HL-60 (cell line): ENCODE measurements around the gene SH3PXD2A.
A peak's percentile ranks its signal among the peaks of the same experiment; 100 is the strongest.

Experiments
- DNase-seq, 2 experiments: peaks; one replicate each; pipeline ENCODE4 v3.0.0-alpha.2; 2010 to 2020; ENCODE audit warnings: low read depth in 1 of 2, low spot score in 1 of 2
- H3K27ac ChIP-seq: fragments of 250-450 bp; sonication (Bioruptor Pico); replicated peaks from 2 replicates; pipeline ENCODE4 v1.5.1; 2020; ENCODE audit warnings: mild to moderate bottlenecking, moderate library complexity
- H3K27me3 ChIP-seq: fragments of 250-450 bp; sonication (Bioruptor Pico); 2 replicates; pipeline ENCODE4 v1.5.1; 2021; ENCODE audit warnings: mild to moderate bottlenecking, moderate library complexity; ENCODE audit not compliant: insufficient read depth, poor library complexity, severe bottlenecking
- H3K4me3 ChIP-seq: replicated peaks from 2 replicates; pipeline ENCODE4 v1.5.1; 2011; ENCODE audit warnings: mild to moderate bottlenecking, control low read depth, low read length; ENCODE audit not compliant: insufficient read depth
- GABPA ChIP-seq: IDR thresholded peaks from 2 replicates; pipeline ENCODE4 v1.6.1; 2012; ENCODE audit warnings: low read depth
- POLR2AphosphoS5 ChIP-seq: IDR thresholded peaks from 2 replicates; pipeline ENCODE4 v1.6.1; 2012; ENCODE audit warnings: low read depth
- SPI1 ChIP-seq: IDR thresholded peaks from 2 replicates; pipeline ENCODE4 v1.6.1; 2012; ENCODE audit warnings: low read depth, mild to moderate bottlenecking, borderline replicate concordance
- TF ChIP-seq, protein P1 (sequence below): IDR thresholded peaks from 2 replicates; pipeline ENCODE4 v1.6.1; 2012; ENCODE audit warnings: low read depth; ENCODE audit not compliant: insufficient replicate concordance
- TF ChIP-seq, protein P2 (sequence below): IDR thresholded peaks from one replicate; pipeline ENCODE4 v1.5.1; 2011; ENCODE audit warnings: low read length, control low read depth, inconsistent platforms; ENCODE audit not compliant: insufficient read depth

The SH3PXD2A gene

DNA sequence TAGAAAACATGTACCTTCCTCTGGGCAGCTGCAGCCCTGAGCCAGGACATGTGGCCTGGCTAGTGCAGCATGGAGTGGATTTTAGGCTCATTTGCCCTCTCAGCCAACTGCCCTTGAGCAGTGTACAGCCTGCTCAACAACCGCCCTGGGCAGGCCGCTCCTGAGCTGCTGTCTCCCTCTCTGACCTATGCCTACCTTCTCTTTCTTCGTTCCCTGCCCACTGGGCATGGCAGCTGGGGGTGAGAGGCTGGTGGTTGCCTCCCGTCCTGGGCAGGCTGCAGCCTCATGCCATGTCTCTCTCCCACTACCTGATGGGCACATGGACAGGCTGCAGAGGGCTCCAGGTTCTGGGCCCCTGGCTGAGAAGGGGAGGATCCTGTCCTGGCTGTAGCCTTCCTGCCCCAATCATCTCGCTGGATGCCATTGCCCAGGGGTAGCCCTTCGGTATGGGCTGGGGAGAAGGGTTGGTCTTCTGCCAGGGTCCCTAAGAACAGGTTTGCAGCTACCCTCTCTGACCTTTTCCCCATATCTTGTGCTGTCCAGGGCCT is 264.6 kb downstream of the SH3PXD2A start:
- Histone ChIP-seq H3K27ac (no peak overlapping the region), H3K27me3 (no peaks in the 10 kb centered on the region), H3K4me3 (no peak overlapping the region)
- TF ChIP-seq GABPA = no peak
- TF ChIP-seq, protein P1, sequence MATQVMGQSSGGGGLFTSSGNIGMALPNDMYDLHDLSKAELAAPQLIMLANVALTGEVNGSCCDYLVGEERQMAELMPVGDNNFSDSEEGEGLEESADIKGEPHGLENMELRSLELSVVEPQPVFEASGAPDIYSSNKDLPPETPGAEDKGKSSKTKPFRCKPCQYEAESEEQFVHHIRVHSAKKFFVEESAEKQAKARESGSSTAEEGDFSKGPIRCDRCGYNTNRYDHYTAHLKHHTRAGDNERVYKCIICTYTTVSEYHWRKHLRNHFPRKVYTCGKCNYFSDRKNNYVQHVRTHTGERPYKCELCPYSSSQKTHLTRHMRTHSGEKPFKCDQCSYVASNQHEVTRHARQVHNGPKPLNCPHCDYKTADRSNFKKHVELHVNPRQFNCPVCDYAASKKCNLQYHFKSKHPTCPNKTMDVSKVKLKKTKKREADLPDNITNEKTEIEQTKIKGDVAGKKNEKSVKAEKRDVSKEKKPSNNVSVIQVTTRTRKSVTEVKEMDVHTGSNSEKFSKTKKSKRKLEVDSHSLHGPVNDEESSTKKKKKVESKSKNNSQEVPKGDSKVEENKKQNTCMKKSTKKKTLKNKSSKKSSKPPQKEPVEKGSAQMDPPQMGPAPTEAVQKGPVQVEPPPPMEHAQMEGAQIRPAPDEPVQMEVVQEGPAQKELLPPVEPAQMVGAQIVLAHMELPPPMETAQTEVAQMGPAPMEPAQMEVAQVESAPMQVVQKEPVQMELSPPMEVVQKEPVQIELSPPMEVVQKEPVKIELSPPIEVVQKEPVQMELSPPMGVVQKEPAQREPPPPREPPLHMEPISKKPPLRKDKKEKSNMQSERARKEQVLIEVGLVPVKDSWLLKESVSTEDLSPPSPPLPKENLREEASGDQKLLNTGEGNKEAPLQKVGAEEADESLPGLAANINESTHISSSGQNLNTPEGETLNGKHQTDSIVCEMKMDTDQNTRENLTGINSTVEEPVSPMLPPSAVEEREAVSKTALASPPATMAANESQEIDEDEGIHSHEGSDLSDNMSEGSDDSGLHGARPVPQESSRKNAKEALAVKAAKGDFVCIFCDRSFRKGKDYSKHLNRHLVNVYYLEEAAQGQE = no peak
- TF ChIP-seq, protein P2, sequence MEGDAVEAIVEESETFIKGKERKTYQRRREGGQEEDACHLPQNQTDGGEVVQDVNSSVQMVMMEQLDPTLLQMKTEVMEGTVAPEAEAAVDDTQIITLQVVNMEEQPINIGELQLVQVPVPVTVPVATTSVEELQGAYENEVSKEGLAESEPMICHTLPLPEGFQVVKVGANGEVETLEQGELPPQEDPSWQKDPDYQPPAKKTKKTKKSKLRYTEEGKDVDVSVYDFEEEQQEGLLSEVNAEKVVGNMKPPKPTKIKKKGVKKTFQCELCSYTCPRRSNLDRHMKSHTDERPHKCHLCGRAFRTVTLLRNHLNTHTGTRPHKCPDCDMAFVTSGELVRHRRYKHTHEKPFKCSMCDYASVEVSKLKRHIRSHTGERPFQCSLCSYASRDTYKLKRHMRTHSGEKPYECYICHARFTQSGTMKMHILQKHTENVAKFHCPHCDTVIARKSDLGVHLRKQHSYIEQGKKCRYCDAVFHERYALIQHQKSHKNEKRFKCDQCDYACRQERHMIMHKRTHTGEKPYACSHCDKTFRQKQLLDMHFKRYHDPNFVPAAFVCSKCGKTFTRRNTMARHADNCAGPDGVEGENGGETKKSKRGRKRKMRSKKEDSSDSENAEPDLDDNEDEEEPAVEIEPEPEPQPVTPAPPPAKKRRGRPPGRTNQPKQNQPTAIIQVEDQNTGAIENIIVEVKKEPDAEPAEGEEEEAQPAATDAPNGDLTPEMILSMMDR = no peak
- TF ChIP-seq POLR2AphosphoS5 = no peak
- TF ChIP-seq SPI1 = no peak
- DNase-seq = no peak

DNA sequence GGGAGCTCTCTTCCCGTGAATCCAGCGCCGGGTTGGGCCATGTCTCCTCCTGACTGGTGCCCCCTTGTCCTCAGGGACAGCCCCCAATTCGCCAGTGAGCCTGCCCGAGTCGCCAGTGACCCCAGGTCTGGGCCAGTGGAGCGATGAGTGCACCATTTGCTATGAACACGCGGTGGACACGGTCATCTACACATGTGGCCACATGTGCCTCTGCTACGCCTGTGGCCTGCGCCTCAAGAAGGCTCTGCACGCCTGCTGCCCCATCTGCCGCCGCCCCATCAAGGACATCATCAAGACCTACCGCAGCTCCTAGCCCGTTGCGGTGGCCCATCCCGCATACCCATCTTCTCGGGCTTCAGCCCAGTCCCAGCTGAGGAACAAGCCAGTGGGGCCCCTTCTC is 265.3 kb downstream of the SH3PXD2A start:
- H3K27me3 ChIP-seq = no peaks in the 10 kb centered on the region
- TF ChIP-seq, protein P1 = no peak
- TF ChIP-seq, protein P2 = no peak
- TF ChIP-seq SPI1 = 0 out of 2 replicates have a peak, but pooled peaks have one; percentile 10
- no peak for TF ChIP-seq POLR2AphosphoS5
- no peak for TF ChIP-seq GABPA
- H3K27ac ChIP-seq = no peak overlapping the region
- H3K4me3 ChIP-seq = no peak overlapping the region
- DNase-seq = no peak

DNA sequence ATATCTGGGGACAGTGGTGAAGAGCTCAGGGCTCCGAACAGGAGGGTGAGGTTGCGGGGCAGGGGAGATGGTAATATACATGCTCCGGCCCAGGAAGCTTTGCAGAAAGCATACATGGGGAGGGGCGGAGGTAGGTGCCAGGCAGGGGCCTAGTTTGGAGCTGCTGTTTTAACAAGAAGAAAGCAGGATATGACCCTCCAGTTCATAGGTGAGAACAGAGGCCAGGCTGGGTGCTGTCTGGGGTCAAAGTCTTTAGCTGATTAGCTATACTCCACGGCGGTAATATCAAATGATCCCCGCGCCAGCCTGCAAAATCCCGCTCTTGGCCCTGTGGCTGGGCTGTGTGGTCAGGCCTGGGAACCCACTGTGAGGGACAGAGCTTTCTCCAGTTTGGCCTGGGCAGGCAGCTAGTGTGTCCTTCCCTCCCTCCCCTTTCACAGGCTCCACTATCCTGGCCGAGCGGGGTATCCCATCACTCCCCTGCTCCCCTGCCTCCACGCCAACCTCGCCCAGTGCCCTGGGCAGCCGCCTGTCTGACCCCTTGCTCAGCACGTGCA is 266.2 kb downstream of the SH3PXD2A start:
- Histone ChIP-seq H3K27ac (no peak overlapping the region), H3K27me3 (no peaks in the 10 kb centered on the region), H3K4me3 (no peak overlapping the region)
- no peak for DNase-seq
- TF ChIP-seq POLR2AphosphoS5 (no peak), SPI1 (no peak), GABPA (no peak)
- TF ChIP-seq, protein P1 = no peak
- TF ChIP-seq, protein P2 = no peak
